Uterus (tissue), 4 donors: ENCODE data around the gene RNF125. TPM values are rescaled to one million over a fixed set of nuclear protein-coding genes. Genes with fewer than 3 reads are reported as not detected.

Source experiments
- DNase-seq, 2 donors: peaks; one replicate each; pipeline ENCODE4 v3.0.0-alpha.2; 2019 to 2020
- H3K27ac ChIP-seq, 2 donors: fragments of 200-600 bp; sonication (generic); 1 replicate in 1 of 2; 2 replicates in 1 of 2; pipeline ENCODE4 v1.5.1; 2016 to 2018
- H3K27me3 ChIP-seq, 2 donors: fragments of 200-600 bp; sonication (generic); one replicate each; pipeline ENCODE4 v1.5.1; 2018 to 2019; ENCODE audit warnings: control low read depth in 1 of 2
- H3K36me3 ChIP-seq, 2 donors: fragments of 200-600 bp; sonication (generic); one replicate each; pipeline ENCODE4 v1.5.1; 2019; ENCODE audit warnings: control low read depth in 1 of 2
- H3K4me1 ChIP-seq, 2 donors: fragments of 200-600 bp; sonication (generic); one replicate each; pipeline ENCODE4 v1.5.1; 2018 to 2019; ENCODE audit warnings: control low read depth in 1 of 2
- H3K4me3 ChIP-seq, 2 donors: fragments of 200-600 bp; sonication (generic); 1 replicate in 1 of 2; 2 replicates in 1 of 2; pipeline ENCODE4 v1.5.1; 2018 to 2019; ENCODE audit warnings: mild to moderate bottlenecking in 1 of 2
- H3K9me3 ChIP-seq, 2 donors: fragments of 200-600 bp; sonication (generic); one replicate each; pipeline ENCODE4 v1.5.1; 2019; ENCODE audit warnings: control low read depth in 1 of 2
- POLR2A ChIP-seq, 2 donors: fragments of 450-650 bp; IDR thresholded peaks; one replicate each; pipeline ENCODE4 v1.6.1; 2016; ENCODE audit warnings: antibody characterized with exemption in 2 of 2, mild to moderate bottlenecking in 1 of 2, moderate library complexity in 1 of 2
- intact Hi-C: fragments of 100-400 bp; cut with DNase I; formaldehyde crosslinking; loops from one replicate; pipeline ENCODE4 v1.15.1; 2023; ENCODE audit warnings: low total_unique reads
- total RNA-seq, 4 donors: library from RNA; depleted of rRNA in 3 of 4; stranded (reverse); fragments of >200 nt in 3 of 4; gene quantifications; one replicate each; pipeline versions ENCODE4 v1.1.0 to v1.2.4, GENCODE V29; 2014 to 2023
- TF ChIP-seq, protein P1 (sequence below), 4 experiments: fragments of 200-600 bp in 2 of 4; fragments of 450-650 bp in 2 of 4; sonication (generic) in 2 of 4; IDR thresholded peaks; one replicate each; pipeline ENCODE4 v1.5.1; 2016 to 2019; ENCODE audit warnings: antibody characterized with exemption in 4 of 4, mild to moderate bottlenecking in 2 of 4, moderate library complexity in 1 of 4
- donor health status: DM: yes; HTN: yes; CAD: no.

Gene RNF125
- total RNA-seq, 4 donors from 2014 or later: 1.5 to 16.2 (median 5.3) TPM

DNA sequence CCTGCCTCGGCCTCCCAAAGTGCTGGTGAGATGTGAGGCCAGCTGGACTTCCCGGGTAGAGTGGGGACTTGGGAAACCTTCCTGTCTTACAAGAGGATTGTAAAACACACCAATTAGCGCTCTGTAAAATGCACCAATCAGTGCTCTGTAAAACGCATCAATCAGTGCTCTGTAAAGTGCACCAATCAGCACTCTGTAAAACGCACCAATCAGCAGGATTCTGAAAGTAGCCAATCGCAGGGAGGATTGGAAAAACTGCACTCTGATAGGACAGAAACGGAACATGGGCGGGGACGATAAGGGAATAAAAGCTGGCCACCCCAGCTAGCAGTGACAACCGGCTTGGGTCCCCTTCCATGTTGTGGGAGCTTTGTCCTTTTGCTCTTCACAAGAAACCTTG lies 19.0 kb downstream of the RNF125 start:
- Histone ChIP-seq H3K9me3 (no peaks in the 10 kb centered on the region), H3K36me3 (no peaks in the 10 kb centered on the region), H3K4me3 (no peak overlapping the region), H3K27ac (no peak overlapping the region), H3K4me1 (no peaks in the 10 kb centered on the region), H3K27me3 (no peaks in the 10 kb centered on the region)
- no peak for DNase-seq
- intact Hi-C loops: no loop called here
- TF ChIP-seq, protein P1, sequence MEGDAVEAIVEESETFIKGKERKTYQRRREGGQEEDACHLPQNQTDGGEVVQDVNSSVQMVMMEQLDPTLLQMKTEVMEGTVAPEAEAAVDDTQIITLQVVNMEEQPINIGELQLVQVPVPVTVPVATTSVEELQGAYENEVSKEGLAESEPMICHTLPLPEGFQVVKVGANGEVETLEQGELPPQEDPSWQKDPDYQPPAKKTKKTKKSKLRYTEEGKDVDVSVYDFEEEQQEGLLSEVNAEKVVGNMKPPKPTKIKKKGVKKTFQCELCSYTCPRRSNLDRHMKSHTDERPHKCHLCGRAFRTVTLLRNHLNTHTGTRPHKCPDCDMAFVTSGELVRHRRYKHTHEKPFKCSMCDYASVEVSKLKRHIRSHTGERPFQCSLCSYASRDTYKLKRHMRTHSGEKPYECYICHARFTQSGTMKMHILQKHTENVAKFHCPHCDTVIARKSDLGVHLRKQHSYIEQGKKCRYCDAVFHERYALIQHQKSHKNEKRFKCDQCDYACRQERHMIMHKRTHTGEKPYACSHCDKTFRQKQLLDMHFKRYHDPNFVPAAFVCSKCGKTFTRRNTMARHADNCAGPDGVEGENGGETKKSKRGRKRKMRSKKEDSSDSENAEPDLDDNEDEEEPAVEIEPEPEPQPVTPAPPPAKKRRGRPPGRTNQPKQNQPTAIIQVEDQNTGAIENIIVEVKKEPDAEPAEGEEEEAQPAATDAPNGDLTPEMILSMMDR (IDR thresholded peaks at IDR 0.05): no peak
- no peak for TF ChIP-seq POLR2A (IDR thresholded peaks at IDR 0.05)

DNA sequence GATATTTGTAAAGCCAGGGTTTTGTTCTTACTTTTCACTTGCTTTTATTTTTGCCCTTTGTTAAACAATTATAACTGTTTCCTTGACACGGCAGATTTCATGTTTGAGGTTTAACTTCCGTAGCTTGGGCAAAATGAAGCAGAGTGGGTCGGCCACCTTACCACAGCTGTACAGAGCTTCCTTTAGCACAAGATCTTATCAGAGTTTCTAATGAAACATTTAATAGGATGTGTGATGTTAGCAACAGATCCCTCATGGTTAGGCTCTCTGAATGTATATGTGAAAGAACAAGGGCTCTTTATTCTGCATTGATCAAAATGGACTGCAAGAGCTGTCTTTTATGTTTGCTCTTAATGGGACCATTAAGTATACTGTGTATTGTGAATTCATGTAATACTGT lies 22.3 kb downstream of the RNF125 start:
- DNase-seq: no peak
- no peaks in the 10 kb centered on the region for H3K27me3 ChIP-seq
- no peak overlapping the region for H3K4me3 ChIP-seq
- no peak overlapping the region for H3K27ac ChIP-seq
- intact Hi-C loops: no loop called here
- TF ChIP-seq POLR2A (IDR thresholded peaks at IDR 0.05): no peak
- TF ChIP-seq, protein P1 (IDR thresholded peaks at IDR 0.05): no peak
- H3K9me3 ChIP-seq: no peaks in the 10 kb centered on the region
- no peaks in the 10 kb centered on the region for H3K36me3 ChIP-seq
- no peaks in the 10 kb centered on the region for H3K4me1 ChIP-seq

DNA sequence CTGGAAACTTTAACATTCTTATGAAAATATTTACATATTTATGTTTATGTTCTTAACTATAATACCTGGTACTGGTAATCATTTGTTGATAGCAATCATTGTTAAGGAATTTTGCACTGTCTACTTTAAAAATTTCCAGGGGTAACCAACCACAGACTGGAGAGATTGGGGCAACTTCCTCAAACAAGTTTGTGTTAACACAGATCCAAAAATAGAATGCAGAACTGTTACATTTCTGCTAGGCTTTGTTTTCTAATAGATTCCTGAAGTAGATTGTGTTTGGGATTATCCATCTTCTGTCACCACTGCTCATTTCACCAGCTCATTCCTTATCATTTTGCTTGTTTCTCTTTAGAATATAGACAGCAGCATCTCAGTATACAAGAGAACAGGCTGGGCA lies 23.7 kb downstream of the RNF125 start:
- intact Hi-C loops: no loop called here
- no peak for TF ChIP-seq POLR2A (IDR thresholded peaks at IDR 0.05)
- TF ChIP-seq, protein P1 (IDR thresholded peaks at IDR 0.05): no peak
- Histone ChIP-seq H3K4me1 (no peaks in the 10 kb centered on the region), H3K27ac (no peak overlapping the region), H3K36me3 (no peaks in the 10 kb centered on the region), H3K4me3 (no peak overlapping the region), H3K9me3 (no peaks in the 10 kb centered on the region), H3K27me3 (no peaks in the 10 kb centered on the region)
- DNase-seq: no peak

- Histone ChIP-seq H3K27me3 (no peaks in the 10 kb centered on the region), H3K36me3 (no peaks in the 10 kb centered on the region), H3K9me3 (no peaks in the 10 kb centered on the region), H3K4me1 (no peaks in the 10 kb centered on the region), H3K27ac (no peak overlapping the region), H3K4me3 (no peak overlapping the region)
- TF ChIP-seq POLR2A (IDR thresholded peaks at IDR 0.05): no peak
- peak; percentile 30 to 55 for DNase-seq
- intact Hi-C loops: no loop called here
Measured at GRCh38 chr18:32048507-32049091, 30.0 kb downstream of the RNF125 start.

GRCh38 chr18:32049393-32050171 lies 31.0 kb downstream of the RNF125 start:
- H3K4me3 ChIP-seq: no peak overlapping the region
- no peaks in the 10 kb centered on the region for H3K4me1 ChIP-seq
- intact Hi-C loops: no loop called here
- H3K9me3 ChIP-seq: no peaks in the 10 kb centered on the region
- TF ChIP-seq POLR2A (IDR thresholded peaks at IDR 0.05): no peak
- TF ChIP-seq, protein P1 (IDR thresholded peaks at IDR 0.05): no peak
- H3K27ac ChIP-seq: no peak overlapping the region
- no peaks in the 10 kb centered on the region for H3K27me3 ChIP-seq
- no peaks in the 10 kb centered on the region for H3K36me3 ChIP-seq
- DNase-seq: no peak
